Medulla oblongata (tissue), 1 donor: ENCODE results near the gene PLEKHO2.

ENCODE experiments used
- DNase-seq: peaks from one replicate; pipeline ENCODE4 v3.0.0-alpha.2; 2015; ENCODE audit errors: extremely low spot score

The PLEKHO2 gene

DNA sequence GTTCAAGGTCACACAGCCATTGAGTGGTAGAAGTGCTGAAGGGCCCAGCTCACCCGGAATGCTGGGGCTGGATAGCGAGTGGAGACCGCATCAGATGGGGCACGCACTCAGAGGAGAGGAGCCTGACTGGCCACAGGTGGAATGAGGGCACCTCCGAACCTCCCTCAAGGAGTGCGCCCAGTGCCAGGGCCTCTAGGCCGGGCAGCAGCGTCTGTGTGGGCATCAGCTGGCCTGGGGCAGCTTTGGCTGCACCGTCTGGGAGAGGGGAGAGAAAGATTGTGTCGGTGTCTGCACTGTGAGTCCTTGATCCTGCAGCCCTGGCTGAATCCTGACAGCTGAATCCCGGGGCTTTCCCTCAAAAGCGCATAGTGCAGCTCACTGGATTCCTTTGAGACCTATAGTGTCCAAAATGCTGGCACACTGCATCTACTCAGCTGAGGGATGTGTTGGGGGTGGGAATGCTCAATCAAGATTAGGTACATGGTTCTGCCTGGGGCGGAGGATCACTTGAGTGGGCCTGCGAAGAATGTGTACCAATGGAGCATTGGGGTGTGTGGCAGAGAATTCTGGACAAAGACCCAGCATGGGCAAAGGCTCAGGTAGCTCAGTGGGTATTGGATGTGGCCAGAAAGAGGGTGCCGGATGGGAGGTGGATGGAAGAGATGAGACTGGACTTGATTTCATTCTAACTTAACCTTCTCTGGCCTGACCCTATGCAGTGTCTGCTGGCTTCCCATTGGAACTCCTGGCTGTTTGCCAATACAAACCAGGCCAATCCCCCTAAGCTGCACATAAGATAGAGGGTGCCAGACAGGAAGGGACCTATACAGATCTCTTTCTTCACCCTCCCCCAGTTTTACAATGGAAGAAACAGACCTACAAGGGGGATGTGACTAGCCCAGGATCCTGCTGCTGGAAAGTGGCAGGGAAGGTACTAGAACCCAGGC is 70.9 kb downstream of the PLEKHO2 start:
- DNase-seq: no peak

DNA sequence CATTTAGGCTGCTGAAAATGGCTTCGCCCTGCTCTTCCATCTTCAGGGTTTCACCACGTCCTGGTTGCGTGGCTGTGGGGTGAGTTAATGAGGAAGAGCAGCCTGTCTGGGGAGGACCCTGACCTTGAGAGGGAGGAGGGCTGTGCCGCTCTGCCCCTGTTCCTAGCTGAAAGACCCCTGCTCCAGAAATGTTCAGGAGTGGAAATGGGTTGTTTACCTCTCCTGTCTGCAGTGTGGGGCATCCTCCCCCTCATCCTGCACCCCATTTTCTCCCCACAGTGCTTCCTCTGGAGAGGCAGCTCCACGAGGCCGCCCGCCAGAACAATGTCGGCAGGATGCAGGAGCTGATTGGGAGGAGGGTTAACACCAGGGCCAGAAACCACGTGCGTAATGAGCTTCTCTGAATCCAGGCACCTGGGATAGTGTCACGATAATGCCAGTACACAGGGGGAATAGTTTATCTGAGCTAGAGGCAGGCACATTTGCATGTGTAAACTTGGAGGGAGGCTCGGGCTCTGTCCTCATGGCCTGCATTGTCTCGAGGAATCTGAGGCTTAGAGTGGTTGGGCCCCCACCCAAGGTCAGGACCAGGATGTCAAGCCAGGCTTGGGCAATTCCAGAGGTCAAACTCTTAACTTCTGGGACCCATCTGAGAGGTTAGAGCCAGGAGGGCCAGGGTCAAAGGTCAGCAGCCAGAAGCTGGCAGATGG is 74.0 kb downstream of the PLEKHO2 start:
- DNase-seq: no peak

DNA sequence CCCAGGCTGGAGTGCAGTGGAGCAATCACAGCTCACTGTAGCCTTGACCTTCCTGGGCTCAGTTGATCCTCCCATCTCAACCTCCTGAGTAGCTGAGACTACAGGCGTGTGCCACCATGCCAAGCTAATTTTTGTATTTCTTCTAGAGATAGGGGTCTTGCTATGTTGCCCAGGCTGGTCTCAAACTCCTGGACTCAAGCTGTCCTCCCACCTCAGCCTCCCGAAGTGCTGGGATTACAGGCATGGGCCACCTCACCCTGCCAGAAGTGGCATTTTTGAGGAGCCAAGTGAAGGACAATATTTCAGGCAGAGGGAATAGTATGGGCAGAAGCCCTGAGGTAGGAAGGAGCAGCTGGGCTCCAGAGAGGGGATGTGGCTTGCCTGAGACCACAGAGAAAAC is 74.7 kb downstream of the PLEKHO2 start:
- DNase-seq: no peak

DNA sequence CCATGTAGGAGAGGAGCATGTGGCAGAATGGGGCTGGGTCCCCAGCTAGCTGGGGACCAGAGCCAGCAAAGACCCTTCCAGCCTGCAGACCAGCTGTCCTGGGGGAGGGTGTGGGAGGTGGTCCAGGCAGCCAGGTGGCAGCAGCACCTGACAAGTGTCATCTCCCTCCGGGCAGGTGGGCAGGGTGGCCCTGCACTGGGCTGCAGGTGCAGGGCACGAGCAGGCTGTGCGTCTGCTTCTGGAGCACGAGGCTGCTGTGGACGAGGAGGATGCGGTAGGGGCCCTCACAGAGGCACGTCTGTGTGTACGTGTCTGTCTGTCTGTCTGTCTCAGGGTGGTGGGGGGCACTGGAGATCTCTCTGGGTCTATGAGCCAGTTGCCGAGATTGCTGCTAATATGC is 75.5 kb downstream of the PLEKHO2 start:
- no peak for DNase-seq
